Upper lobe of left lung (tissue), 6 donors: ENCODE results near the gene GJC1. TPM values are rescaled to one million over a fixed set of nuclear protein-coding genes. Genes with fewer than 3 reads are reported as not detected.

Source experiments
- ATAC-seq, 2 donors: fragments of 200-7000 bp; cut with Tn5 transposase; one replicate each; pipeline ENCODE4 v1.9.1; 2022; ENCODE audit warnings: mild to moderate bottlenecking in 2 of 2, moderate library complexity in 2 of 2; ENCODE audit not compliant: low FRiP score in 2 of 2
- DNase-seq, 2 donors: peaks; one replicate each; pipeline ENCODE4 v3.0.0-alpha.2; 2019 to 2020
- H3K27ac ChIP-seq, 4 donors: fragments of 200-600 bp; sonication (generic); one replicate each; pipeline ENCODE4 v1.5.1; 2016 to 2019
- H3K27me3 ChIP-seq, 4 donors: fragments of 200-600 bp; sonication (generic); one replicate each; pipeline ENCODE4 v1.5.1; 2017 to 2019
- H3K36me3 ChIP-seq, 4 donors: fragments of 200-600 bp; sonication (generic); one replicate each; pipeline ENCODE4 v1.5.1; 2016 to 2019
- H3K4me1 ChIP-seq, 4 donors: fragments of 200-600 bp; sonication (generic); one replicate each; pipeline ENCODE4 v1.5.1; 2018 to 2019
- H3K4me3 ChIP-seq, 4 donors: fragments of 200-600 bp; sonication (generic); one replicate each; pipeline ENCODE4 v1.5.1; 2017 to 2019; ENCODE audit warnings: mild to moderate bottlenecking in 2 of 4, moderate library complexity in 1 of 4
- H3K9me3 ChIP-seq, 4 donors: fragments of 200-600 bp; sonication (generic); one replicate each; pipeline ENCODE4 v1.5.1; 2018 to 2019
- EP300 ChIP-seq, 4 donors: sonication (generic); formaldehyde crosslinking; IDR thresholded peaks; one replicate each; pipeline ENCODE4 v1.5.1; 2017; ENCODE audit warnings: antibody characterized with exemption in 4 of 4, control low read depth in 2 of 4
- POLR2A ChIP-seq, 4 donors: fragments of 450-650 bp; IDR thresholded peaks; one replicate each; pipeline ENCODE4 v1.5.1; 2016 to 2017; ENCODE audit warnings: antibody characterized with exemption in 4 of 4, mild to moderate bottlenecking in 2 of 4
- POLR2AphosphoS5 ChIP-seq, 2 donors: sonication (generic); formaldehyde crosslinking; IDR thresholded peaks; one replicate each; pipeline ENCODE4 v1.5.1; 2017; ENCODE audit warnings: antibody characterized with exemption in 2 of 2
- WGBS, 2 donors: methylation state at CpG; one replicate each; pipeline ENCODE4 v1.1.5; 2017 to 2018; 5-methylcytosine and 5-hydroxymethylcytosine counted together
- total RNA-seq, 6 donors: library from RNA; depleted of rRNA in 4 of 6; stranded (reverse); fragments of >200 nt in 4 of 6; gene quantifications; one replicate each; pipeline versions ENCODE4 v1.1.0 to v1.2.1, GENCODE V29; 2016 to 2021
- TF ChIP-seq, protein P1 (sequence below), 6 experiments: fragments of 450-650 bp in 4 of 6; fragments of 200-600 bp in 2 of 6; sonication (generic) in 2 of 6; IDR thresholded peaks; one replicate each; pipeline ENCODE4 v1.5.1; 2016 to 2019; ENCODE audit warnings: antibody characterized with exemption in 6 of 6
- donor health status: DM: no; HTN: no; CAD: no; lungs with moderate emphysema.
- donor health status: DM: no; HTN: yes; CAD: no; lungs with severe emphysema.

The GJC1 gene
- total RNA-seq, 6 donors from 2014 or later, result 4.2 to 14.8 (median 8.6) TPM

DNA sequence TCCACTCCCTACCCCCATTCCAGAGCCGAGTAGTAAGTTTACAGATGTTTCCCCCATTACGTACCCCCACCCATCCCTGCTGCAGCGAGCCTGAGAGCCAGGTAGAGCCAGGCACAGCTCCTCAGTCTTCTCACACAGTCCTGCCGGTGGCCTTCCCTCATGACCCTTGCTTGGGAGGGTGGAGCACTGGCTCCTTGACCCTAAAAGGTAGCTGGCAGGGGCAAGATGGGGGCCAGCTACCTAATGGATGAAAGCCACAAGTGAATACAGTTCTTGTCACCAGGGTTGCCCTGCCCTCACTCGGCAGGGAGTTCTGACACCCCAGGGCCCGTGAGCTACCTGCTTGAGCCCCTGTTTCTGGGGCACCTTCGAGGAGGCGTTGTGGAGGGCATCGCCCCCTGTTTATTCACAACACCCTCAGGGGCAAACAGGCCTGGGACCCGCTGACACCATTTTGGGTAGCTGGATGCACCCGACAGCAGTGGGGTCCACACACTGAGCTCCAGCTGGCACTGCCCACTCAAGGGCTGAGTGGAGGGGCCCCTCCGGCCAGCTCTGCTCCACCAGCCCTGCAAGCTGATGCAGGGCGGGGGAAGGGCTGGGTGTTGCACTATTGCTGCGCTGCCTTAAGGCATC, 49.1 kb downstream of the GJC1 start:
- H3K36me3 ChIP-seq, result no peaks in the 10 kb centered on the region
- no peaks in the 10 kb centered on the region for H3K9me3 ChIP-seq
- TF ChIP-seq POLR2A (IDR thresholded peaks at IDR 0.05), result no peak
- TF ChIP-seq EP300 (IDR thresholded peaks at IDR 0.05), result no peak
- no peak for TF ChIP-seq POLR2AphosphoS5 (IDR thresholded peaks at IDR 0.05)
- TF ChIP-seq, protein P1, sequence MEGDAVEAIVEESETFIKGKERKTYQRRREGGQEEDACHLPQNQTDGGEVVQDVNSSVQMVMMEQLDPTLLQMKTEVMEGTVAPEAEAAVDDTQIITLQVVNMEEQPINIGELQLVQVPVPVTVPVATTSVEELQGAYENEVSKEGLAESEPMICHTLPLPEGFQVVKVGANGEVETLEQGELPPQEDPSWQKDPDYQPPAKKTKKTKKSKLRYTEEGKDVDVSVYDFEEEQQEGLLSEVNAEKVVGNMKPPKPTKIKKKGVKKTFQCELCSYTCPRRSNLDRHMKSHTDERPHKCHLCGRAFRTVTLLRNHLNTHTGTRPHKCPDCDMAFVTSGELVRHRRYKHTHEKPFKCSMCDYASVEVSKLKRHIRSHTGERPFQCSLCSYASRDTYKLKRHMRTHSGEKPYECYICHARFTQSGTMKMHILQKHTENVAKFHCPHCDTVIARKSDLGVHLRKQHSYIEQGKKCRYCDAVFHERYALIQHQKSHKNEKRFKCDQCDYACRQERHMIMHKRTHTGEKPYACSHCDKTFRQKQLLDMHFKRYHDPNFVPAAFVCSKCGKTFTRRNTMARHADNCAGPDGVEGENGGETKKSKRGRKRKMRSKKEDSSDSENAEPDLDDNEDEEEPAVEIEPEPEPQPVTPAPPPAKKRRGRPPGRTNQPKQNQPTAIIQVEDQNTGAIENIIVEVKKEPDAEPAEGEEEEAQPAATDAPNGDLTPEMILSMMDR (IDR thresholded peaks at IDR 0.05), result no peak
- H3K4me1 ChIP-seq, result peaks cover 21 to 45% (median 31%) of the 10 kb centered on the region in 4 donors
- H3K4me3 ChIP-seq, result no peak overlapping the region
- no peak for ATAC-seq
- no peaks in the 10 kb centered on the region for H3K27me3 ChIP-seq
- WGBS, 2 donors, result 80 to 87% methylated on average over 2 to 12 of the region's 14 CpGs
- H3K27ac ChIP-seq, result peak overlapping the region; percentile 48 to 76 (median 72)
- peak in 1 of 2 donors; percentile 43 for DNase-seq

DNA sequence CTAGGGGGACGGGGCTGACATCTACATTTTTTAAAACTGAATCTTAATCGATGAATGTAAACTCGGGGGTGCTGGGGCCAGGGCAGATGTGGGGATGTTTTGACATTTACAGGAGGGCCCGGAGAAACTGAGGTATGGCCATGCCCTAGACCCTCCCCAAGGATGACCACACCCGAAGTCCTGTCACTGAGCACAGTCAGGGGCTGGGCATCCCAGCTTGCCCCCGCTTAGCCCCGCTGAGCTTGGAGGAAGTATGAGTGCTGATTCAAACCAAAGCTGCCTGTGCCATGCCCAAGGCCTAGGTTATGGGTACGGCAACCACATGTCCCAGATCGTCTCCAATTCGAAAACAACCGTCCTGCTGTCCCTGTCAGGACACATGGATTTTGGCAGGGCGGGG, 49.9 kb downstream of the GJC1 start:
- Histone ChIP-seq H3K4me3 (no peak overlapping the region), H3K9me3 (no peaks in the 10 kb centered on the region), H3K4me1 (peaks cover 26 to 51% (median 37%) of the 10 kb centered on the region in 4 donors), H3K36me3 (no peaks in the 10 kb centered on the region), H3K27me3 (no peaks in the 10 kb centered on the region), H3K27ac (peak overlapping the region in 2 of 4 donors; percentile 48 to 76)
- 82 to 85% methylated on average over 10 to 12 of the region's 12 CpGs for WGBS, 2 donors
- ATAC-seq (no peak), DNase-seq (peak in 1 of 2 donors; percentile 24)
- TF ChIP-seq POLR2AphosphoS5 (IDR thresholded peaks at IDR 0.05), result no peak
- TF ChIP-seq EP300 (IDR thresholded peaks at IDR 0.05), result no peak
- TF ChIP-seq, protein P1 (IDR thresholded peaks at IDR 0.05), result no peak
- TF ChIP-seq POLR2A (IDR thresholded peaks at IDR 0.05), result no peak

GRCh38 chr17:44779211-44780025, 50.7 kb downstream of the GJC1 start:
- Histone ChIP-seq H3K27ac (peak overlapping the region in 3 of 4 donors; percentile 40 to 76 (median 71)), H3K36me3 (no peaks in the 10 kb centered on the region), H3K4me1 (peaks cover 29 to 57% (median 40%) of the 10 kb centered on the region in 4 donors), H3K9me3 (no peaks in the 10 kb centered on the region), H3K4me3 (peak overlapping the region in 3 of 4 donors; percentile 22 to 36 (median 33)), H3K27me3 (no peaks in the 10 kb centered on the region)
- ATAC-seq (peak; percentile 44 to 58), DNase-seq (peak; percentile 76 to 93)
- WGBS, 2 donors, result 11 to 13% methylated on average over 27 to 28 of the region's 36 CpGs
- TF ChIP-seq POLR2A (IDR thresholded peaks at IDR 0.05) (no peak), POLR2AphosphoS5 (IDR thresholded peaks at IDR 0.05) (no peak), EP300 (IDR thresholded peaks at IDR 0.05) (no peak)
- TF ChIP-seq, protein P1 (IDR thresholded peaks at IDR 0.05), result peak; percentile 79 to 95 (median 92)

DNA sequence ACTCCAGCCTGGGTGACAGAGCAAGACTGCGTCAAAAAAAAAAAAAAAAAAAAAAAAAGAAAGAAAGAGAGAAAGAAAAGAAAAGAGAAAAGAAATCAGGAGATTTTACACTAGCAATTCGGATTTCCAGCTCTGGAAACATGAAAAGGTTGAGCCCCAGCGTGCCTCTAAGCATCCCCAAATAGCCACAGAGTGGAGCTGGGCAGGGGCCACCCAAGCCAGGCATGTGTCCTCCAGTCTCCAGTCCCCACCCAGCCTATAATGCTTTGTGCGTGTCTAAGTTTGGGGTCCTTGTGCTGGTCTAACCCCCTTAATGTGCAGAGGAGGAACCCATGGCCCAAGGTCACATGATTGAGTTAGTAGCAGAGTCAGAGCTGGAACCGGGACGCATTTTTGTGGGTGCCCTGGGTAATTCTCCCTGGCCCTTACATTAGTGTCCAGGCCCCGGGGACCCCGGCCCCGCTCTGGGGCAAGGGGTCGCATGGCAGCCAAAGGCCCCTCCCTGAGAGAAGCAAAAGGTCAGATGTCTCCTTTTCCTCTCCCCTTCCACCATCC, 51.4 kb downstream of the GJC1 start:
- H3K27ac ChIP-seq, result peak overlapping the region in 2 of 4 donors; percentile 40 to 76
- no peaks in the 10 kb centered on the region for H3K9me3 ChIP-seq
- H3K36me3 ChIP-seq, result no peaks in the 10 kb centered on the region
- TF ChIP-seq, protein P1 (IDR thresholded peaks at IDR 0.05), result no peak
- no peak for TF ChIP-seq POLR2AphosphoS5 (IDR thresholded peaks at IDR 0.05)
- no peak for TF ChIP-seq POLR2A (IDR thresholded peaks at IDR 0.05)
- no peak for TF ChIP-seq EP300 (IDR thresholded peaks at IDR 0.05)
- peak overlapping the region in 2 of 4 donors; percentile 33 to 36 for H3K4me3 ChIP-seq
- H3K27me3 ChIP-seq, result no peaks in the 10 kb centered on the region
- 25 to 30% methylated on average over 10 of the region's 10 CpGs for WGBS, 2 donors
- DNase-seq, result no peak
- no peak for ATAC-seq
- peaks cover 29 to 57% (median 40%) of the 10 kb centered on the region in 4 donors for H3K4me1 ChIP-seq
